ENCODE results near the gene RSU1. TPM values are rescaled to one million over a fixed set of nuclear protein-coding genes. Genes with fewer than 3 reads are reported as not detected.

Gene RSU1
- total RNA-seq, 4 donors from 2014 or later: 28.7 to 50.9 (median 43.0) TPM

DNA sequence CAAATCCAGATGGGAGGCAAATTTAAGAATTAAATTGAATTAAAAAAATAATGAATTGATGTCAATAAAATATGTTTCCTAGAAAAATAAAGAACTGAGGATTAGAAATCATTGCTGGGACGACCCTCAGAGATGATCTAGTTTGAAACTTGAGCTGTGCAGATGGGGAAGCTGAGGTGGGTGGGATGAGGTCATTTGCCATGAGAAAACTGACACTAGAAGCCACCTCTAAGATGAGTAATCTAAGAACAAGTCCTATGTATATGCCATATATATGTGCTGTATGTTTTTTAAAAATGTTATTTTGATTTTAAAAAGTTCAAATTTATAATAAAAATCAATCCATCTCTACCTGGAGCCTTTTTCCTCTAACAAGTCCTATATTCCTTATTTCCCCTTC is 135.7 kb downstream of the RSU1 start:
- WGBS, 2 donors: 61 to 72% methylated on average over 1 of the region's 1 CpG
- TF ChIP-seq, protein P1, sequence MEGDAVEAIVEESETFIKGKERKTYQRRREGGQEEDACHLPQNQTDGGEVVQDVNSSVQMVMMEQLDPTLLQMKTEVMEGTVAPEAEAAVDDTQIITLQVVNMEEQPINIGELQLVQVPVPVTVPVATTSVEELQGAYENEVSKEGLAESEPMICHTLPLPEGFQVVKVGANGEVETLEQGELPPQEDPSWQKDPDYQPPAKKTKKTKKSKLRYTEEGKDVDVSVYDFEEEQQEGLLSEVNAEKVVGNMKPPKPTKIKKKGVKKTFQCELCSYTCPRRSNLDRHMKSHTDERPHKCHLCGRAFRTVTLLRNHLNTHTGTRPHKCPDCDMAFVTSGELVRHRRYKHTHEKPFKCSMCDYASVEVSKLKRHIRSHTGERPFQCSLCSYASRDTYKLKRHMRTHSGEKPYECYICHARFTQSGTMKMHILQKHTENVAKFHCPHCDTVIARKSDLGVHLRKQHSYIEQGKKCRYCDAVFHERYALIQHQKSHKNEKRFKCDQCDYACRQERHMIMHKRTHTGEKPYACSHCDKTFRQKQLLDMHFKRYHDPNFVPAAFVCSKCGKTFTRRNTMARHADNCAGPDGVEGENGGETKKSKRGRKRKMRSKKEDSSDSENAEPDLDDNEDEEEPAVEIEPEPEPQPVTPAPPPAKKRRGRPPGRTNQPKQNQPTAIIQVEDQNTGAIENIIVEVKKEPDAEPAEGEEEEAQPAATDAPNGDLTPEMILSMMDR (IDR thresholded peaks at IDR 0.05): no peak
- TF ChIP-seq POLR2A (IDR thresholded peaks at IDR 0.05): no peak
- intact Hi-C loops (cut with DNase I; ENCODE audit: low total_unique reads): no loop called here
- H3K4me3 ChIP-seq (ENCODE audit: low read depth, poor library complexity, severe bottlenecking): no peak overlapping the region
- no peak for DNase-seq (ENCODE audit: low spot score in 2 of 2)

DNA sequence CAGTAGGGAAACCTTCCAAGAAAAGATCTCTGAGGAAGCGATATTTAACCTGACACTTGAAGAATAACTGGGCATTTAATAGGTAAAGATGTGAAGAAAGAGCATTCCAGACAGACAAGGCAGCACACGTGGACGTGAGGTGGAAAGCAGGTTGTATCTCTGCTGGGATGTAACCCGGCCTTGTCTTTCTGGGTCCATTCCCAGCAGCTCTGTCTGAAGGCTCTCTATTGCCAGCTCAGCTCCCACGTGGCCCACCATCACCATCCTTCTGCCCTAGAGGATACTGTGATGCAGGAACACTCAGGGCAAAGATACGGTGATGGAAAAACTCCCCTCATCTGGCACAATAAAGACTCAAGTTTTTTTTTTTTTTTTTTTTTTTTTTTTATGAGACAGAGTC is 137.7 kb downstream of the RSU1 start:
- no peak for DNase-seq (ENCODE audit: low spot score in 2 of 2)
- TF ChIP-seq, protein P1 (IDR thresholded peaks at IDR 0.05): no peak
- TF ChIP-seq POLR2A (IDR thresholded peaks at IDR 0.05): no peak
- no peak overlapping the region for H3K4me3 ChIP-seq (ENCODE audit: low read depth, poor library complexity, severe bottlenecking)
- intact Hi-C loops (cut with DNase I; ENCODE audit: low total_unique reads): no loop called here
- whole genome bisulfite sequencing, 2 donors: 92 to 93% methylated on average over 6 of the region's 6 CpGs

DNA sequence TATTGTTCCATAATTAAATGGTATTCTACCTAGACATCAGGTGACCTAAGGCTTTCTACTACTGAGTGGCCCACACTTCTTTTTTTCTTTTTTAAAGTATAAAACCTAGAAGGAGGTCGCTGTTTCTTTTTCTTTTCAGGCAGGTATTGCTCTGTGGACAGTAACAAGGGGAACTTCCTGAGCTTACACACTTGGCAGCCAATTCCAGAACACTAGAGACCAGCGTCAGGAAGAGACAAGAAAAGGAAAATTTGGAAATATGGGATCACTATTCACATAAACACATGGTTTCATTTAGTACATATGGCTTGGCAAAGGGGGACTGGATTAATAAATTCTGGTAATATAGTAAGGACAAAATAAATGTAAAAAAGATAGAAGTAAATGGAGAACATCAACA is 141.9 kb downstream of the RSU1 start:
- intact Hi-C loops (cut with DNase I; ENCODE audit: low total_unique reads): no loop called here
- DNase-seq (ENCODE audit: low spot score in 2 of 2): no peak
- TF ChIP-seq, protein P1 (IDR thresholded peaks at IDR 0.05): no peak
- TF ChIP-seq POLR2A (IDR thresholded peaks at IDR 0.05): no peak
- no peak overlapping the region for H3K4me3 ChIP-seq (ENCODE audit: low read depth, poor library complexity, severe bottlenecking)
- WGBS, 2 donors: 80 to 81% methylated on average over 2 of the region's 2 CpGs

DNA sequence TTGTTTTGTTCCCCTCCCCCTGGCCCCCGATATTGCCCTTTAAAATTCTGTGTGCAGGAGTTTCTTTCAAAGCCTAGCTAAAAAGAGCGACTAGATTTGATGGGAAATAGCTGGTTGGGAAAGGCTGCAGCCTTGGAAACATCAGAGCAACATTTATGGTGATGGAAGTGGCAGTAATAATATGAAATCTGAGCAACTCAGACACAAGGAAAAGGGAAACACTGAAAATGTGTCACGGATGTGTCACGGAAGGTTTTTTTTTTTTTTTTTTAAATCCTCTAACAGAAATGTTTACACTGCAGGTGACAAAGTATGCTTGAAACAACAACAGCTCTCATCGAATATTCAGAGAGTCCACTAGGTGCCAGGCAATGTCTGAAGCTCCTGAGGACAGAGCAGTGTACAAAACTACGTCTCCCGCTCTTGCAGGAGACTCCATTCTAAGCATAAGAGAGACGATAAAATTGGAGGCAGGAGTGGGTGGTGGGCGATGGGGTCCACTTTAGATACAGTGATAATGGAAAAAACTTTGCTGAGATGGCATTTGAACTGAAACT is 143.0 kb downstream of the RSU1 start:
- intact Hi-C loops (cut with DNase I; ENCODE audit: low total_unique reads): no loop called here
- DNase-seq (ENCODE audit: low spot score in 2 of 2): no peak
- no peak for TF ChIP-seq POLR2A (IDR thresholded peaks at IDR 0.05)
- TF ChIP-seq, protein P1 (IDR thresholded peaks at IDR 0.05): no peak
- 89 to 91% methylated on average over 9 of the region's 9 CpGs for WGBS, 2 donors
- no peak overlapping the region for H3K4me3 ChIP-seq (ENCODE audit: low read depth, poor library complexity, severe bottlenecking)

DNA sequence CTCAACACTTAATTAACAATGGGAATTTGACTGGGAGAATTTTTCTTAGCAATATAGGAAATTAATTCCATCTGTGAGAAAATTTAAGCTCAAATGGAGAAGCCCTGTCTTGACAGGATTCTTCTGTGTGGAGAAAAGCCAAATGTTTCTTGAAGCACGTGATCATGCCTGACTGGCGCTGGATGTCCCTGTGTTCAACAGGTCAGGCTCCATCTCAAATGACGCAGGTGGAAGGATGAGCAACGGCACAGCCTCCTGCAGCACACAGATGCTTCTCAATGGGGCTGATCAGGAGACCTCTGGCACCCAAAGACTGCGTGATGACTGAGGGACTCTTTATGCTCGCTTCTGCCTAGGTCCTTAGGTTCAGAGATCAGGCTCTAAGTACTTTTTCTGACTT is 143.8 kb downstream of the RSU1 start:
- TF ChIP-seq, protein P1 (IDR thresholded peaks at IDR 0.05): no peak
- TF ChIP-seq POLR2A (IDR thresholded peaks at IDR 0.05): no peak
- no peak overlapping the region for H3K4me3 ChIP-seq (ENCODE audit: low read depth, poor library complexity, severe bottlenecking)
- DNase-seq (ENCODE audit: low spot score in 2 of 2): no peak
- 67 to 84% methylated on average over 6 of the region's 6 CpGs for WGBS, 2 donors
- intact Hi-C loops (cut with DNase I; ENCODE audit: low total_unique reads): no loop called here

DNA sequence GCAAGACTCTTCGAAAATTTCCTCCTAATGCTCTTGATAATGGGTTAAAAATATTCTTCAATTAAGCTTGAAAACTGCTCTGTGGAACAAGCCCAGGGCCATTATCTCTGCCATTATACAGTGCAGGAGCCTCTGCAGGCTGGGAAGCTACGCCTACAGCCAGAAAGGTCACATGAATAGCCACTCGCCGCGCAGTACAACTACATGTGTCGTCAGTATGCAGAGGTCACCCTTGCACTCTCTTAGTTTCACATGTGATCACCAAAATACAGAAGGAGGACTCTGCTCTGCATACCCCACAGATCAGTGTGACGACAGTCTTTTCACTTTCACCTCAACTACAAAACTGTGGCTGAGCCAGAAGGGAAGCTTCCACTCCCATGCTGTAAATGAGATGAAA is 153.8 kb downstream of the RSU1 start:
- intact Hi-C loops (cut with DNase I; ENCODE audit: low total_unique reads): no loop called here

More for the DNA sequence above, 153.8 kb downstream of the RSU1 start:
- DNase-seq (ENCODE audit: low spot score in 2 of 2): no peak
- 83 to 89% methylated on average over 7 of the region's 7 CpGs for WGBS, 2 donors
- no peak for TF ChIP-seq POLR2A (IDR thresholded peaks at IDR 0.05)
- TF ChIP-seq, protein P1 (IDR thresholded peaks at IDR 0.05): no peak
- no peak overlapping the region for H3K4me3 ChIP-seq (ENCODE audit: low read depth, poor library complexity, severe bottlenecking)
